ENCODE data around the gene KLHL17.
"Not testable (repeated sequence)": the region's sequence is repeated elsewhere in the genome, so short reads cannot be mapped to it uniquely, and the experiment has no call there.

The KLHL17 gene

DNA sequence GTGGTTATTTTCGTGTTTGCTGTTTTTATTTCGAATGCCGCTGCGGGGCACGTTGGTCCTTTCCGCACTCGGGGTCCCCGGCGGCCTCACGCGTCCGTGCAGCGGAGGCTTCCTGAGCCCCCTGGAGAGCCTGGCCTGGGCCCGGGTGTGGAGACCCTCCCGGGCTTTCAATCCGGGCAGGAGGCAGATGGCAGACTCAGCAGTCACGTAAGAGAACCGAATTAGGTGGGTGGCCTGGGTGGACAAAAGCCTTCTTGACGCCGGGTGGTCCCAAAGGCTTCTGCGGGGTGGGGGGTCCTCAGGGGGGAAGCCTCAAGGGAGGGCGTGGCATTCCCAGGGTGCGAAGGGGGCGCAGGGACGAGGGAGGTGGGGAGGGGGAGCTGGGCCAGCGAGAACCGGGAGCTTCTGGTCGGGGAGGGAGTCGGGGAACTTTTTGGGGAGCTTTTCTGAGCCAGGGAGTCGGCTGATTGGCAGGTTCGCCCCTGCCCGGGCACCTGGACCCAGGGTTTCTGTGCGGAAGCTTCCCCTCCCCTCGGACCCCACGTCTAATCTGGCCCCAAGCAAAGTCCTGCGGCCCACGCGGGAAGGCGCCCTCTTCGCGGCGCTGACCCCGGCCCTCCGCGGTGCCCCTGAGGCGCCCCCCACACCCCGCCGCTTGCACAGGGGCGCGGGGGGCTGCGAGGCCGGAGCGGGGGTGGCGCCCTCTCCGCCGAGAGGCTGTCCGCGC lies 40.8 kb downstream of the KLHL17 start:
- DNase-seq (ENCODE audit: low spot score) = peak; percentile 66

GRCh38 chr1:1003618-1004419 lies 43.4 kb downstream of the KLHL17 start:
- no peak for DNase-seq (ENCODE audit: low spot score)

GRCh38 chr1:1004420-1004779 lies 44.0 kb downstream of the KLHL17 start:
- no peak for DNase-seq (ENCODE audit: low spot score)

GRCh38 chr1:1004780-1005697 lies 44.7 kb downstream of the KLHL17 start:
- DNase-seq (ENCODE audit: low spot score) = peak; percentile 74

GRCh38 chr1:1005774-1006304 lies 45.5 kb downstream of the KLHL17 start:
- DNase-seq (ENCODE audit: low spot score) = no peak

- DNase-seq (ENCODE audit: low spot score) = peak; percentile 64
Observed at GRCh38 chr1:1006305-1007159, 46.1 kb downstream of the KLHL17 start.

DNA sequence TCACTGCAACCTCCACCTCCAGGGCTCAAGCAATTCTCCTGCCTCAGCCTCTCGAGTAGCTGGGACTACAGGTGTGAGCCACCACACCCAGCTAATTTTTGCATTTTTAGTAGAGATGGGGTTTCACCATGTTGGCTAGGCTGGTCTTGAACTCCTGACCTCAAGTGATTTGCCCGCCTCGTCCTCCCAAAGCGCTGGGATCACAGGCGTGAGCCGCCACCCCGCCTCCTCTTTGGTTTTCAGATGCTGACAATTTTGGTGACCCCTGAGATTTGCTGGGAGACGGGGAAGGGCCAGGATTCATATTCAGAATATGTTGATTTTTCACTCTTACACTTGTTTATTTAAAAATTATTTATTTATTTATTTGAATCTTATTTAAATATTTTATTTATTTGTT lies 49.7 kb downstream of the KLHL17 start:
- DNase-seq (ENCODE audit: low spot score) = not testable (repeated sequence)

DNA sequence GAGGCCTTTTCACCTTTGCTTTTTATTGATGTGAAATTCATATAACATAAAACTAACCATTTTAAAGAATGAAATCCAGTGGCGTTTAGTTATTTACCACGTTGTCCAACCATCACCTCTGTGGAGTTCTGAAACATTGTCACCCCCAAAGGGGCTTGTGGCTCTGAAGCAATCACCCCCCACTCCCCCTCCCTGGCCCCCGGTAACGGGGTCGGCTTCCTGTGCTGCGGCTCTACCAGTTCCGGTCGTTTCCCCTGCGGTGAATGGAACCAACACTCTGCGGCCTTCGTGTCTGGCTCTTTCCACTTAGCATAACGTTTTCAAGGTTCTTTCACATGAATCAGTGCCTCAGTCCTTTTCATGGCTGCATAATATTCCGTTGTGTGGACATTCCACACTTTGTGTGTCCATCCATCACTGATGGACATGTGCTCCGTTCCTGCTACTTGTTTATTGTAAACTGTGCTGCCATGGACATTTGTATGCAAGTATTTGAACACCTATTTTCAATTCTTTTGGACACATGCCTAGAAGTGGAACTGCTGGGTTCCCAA lies 51.1 kb downstream of the KLHL17 start:
- DNase-seq (ENCODE audit: low spot score) = no peak

- not testable (repeated sequence) for DNase-seq (ENCODE audit: low spot score)
Observed at GRCh38 chr1:1012736-1013104, 52.3 kb downstream of the KLHL17 start.

GRCh38 chr1:1013105-1013921 lies 52.9 kb downstream of the KLHL17 start, which contains the start of gene ISG15:
Gene ISG15 (plus strand): TSS chr1:1013497. CDS start chr1:1013574, 77 bp downstream.
- peak; percentile 91 for DNase-seq (ENCODE audit: low spot score)

DNA sequence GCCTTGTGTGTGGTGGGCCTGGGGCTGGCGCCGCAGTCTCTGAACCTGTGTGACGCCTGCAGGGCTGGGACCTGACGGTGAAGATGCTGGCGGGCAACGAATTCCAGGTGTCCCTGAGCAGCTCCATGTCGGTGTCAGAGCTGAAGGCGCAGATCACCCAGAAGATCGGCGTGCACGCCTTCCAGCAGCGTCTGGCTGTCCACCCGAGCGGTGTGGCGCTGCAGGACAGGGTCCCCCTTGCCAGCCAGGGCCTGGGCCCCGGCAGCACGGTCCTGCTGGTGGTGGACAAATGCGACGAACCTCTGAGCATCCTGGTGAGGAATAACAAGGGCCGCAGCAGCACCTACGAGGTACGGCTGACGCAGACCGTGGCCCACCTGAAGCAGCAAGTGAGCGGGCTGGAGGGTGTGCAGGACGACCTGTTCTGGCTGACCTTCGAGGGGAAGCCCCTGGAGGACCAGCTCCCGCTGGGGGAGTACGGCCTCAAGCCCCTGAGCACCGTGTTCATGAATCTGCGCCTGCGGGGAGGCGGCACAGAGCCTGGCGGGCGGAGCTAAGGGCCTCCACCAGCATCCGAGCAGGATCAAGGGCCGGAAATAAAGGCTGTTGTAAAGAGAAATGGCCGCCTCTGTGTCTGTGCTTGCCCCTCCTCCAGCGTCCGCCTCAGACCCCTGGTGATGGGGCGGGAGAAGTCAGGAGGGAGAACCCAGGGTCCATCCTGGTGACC lies 53.7 kb downstream of the KLHL17 start:
- DNase-seq (ENCODE audit: low spot score) = no peak

DNA sequence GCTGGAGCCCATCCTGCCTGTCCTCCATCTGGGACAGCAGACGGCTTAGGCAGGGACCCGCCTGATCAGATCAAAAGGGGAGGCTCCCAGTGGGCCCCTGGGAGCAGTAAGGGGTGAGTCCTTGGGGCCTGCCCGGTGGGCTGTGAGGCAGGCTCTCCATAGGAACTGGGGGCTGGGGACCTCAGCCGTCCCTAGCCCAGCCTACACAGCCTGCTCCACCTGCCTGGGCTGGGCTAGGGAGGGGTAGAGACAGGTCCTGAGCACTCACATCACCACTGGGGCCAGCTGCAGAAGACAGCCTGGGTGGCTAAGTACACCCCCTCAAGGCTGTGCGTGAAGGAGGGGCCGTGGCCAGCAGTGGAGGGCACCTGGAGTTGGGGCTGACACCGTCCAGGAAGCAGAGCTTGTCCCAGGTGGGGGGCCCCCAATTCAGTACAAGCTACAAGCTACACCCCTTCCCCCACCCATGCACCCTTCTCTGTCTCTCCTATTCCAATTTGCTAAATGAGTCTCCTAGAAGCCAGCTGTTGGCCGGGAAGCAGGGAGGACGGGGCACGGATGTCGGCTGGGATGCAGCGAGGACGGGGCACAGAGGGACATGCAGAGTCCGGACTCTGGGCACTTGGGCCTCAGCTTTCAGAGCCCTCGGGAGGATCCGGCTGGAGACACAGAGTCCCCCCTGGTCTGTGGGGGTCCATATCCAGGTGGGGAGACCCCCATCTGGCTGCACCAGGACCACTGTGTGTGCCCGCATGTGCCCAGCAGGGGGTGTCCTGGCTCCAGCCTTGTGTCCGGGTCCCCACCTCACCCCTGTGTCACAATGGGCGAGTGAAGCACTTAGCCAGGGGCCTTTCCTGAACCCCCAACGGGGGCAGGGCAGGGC lies 54.7 kb downstream of the KLHL17 start:
- no peak for DNase-seq (ENCODE audit: low spot score)

Data from left forelimb (tissue), 1 donor.